Skeletal muscle satellite cell (primary cell): ENCODE measurements around the gene AQP6.

ENCODE experiments used
- H3K27me3 ChIP-seq: 2 replicates; pipeline ENCODE4 v1.7.0; 2013; ENCODE audit warnings: low read length; ENCODE audit not compliant: control insufficient read depth, insufficient read depth
- H3K36me3 ChIP-seq: 2 replicates; pipeline ENCODE4 v1.7.0; 2013; ENCODE audit warnings: mild to moderate bottlenecking, control low read depth, low read length; ENCODE audit not compliant: insufficient read depth
- H3K4me1 ChIP-seq: 2 replicates; pipeline ENCODE4 v1.7.0; 2013; ENCODE audit warnings: low read length; ENCODE audit not compliant: control insufficient read depth, insufficient read depth
- H3K4me2 ChIP-seq: 2 replicates; pipeline ENCODE4 v1.7.0; 2013; ENCODE audit warnings: mild to moderate bottlenecking, low read length
- H3K4me3 ChIP-seq: 2 replicates; pipeline ENCODE4 v1.7.0; 2013; ENCODE audit warnings: low read length
- H3K9ac ChIP-seq: 2 replicates; pipeline ENCODE4 v1.7.0; 2013; ENCODE audit warnings: mild to moderate bottlenecking, low read depth, low read length, moderate library complexity
- H3K9me3 ChIP-seq: replicated peaks from 2 replicates; pipeline ENCODE4 v1.7.0; 2013; ENCODE audit warnings: mild to moderate bottlenecking, control low read depth, low read length

Gene AQP6

GRCh38 chr12:49961111-49961922 lies 11.4 kb upstream of the AQP6 start, which contains the start of gene AQP5:
TSS of gene AQP5 (plus strand) at chr12:49961872. CDS start at chr12:49962018, 146 bp downstream.
- H3K4me2 ChIP-seq = peak within 1 kb of the TSS; percentile 69
- no peak within 1 kb of the TSS for H3K9ac ChIP-seq
- no peaks in the 10 kb centered on the region for H3K36me3 ChIP-seq
- no peaks in the 10 kb centered on the region for H3K9me3 ChIP-seq
- peak within 1 kb of the TSS; percentile 53 for H3K4me3 ChIP-seq
- peaks cover 25% of the 10 kb centered on the region for H3K4me1 ChIP-seq
- H3K27me3 ChIP-seq = peaks cover 48% of the 10 kb centered on the region

GRCh38 chr12:49961993-49962764 lies 10.6 kb upstream of the AQP6 start:
- H3K4me1 ChIP-seq = peaks cover 28% of the 10 kb centered on the region

GRCh38 chr12:49962861-49963765 lies 9.6 kb upstream of the AQP6 start:
- Histone ChIP-seq H3K9me3 (no peaks in the 10 kb centered on the region), H3K4me2 (no peak overlapping the region), H3K9ac (no peak overlapping the region), H3K4me1 (peaks cover 34% of the 10 kb centered on the region), H3K4me3 (no peak overlapping the region), H3K27me3 (peaks cover 41% of the 10 kb centered on the region), H3K36me3 (no peaks in the 10 kb centered on the region)

More at GRCh38 chr12:49961993-49962764, 10.6 kb upstream of the AQP6 start:
- H3K4me2 ChIP-seq = no peak overlapping the region
- no peaks in the 10 kb centered on the region for H3K36me3 ChIP-seq
- no peak overlapping the region for H3K4me3 ChIP-seq
- no peaks in the 10 kb centered on the region for H3K9me3 ChIP-seq
- H3K9ac ChIP-seq = no peak overlapping the region
- H3K27me3 ChIP-seq = peaks cover 45% of the 10 kb centered on the region

- Histone ChIP-seq H3K4me2 (no peak overlapping the region), H3K9ac (no peak overlapping the region), H3K9me3 (no peaks in the 10 kb centered on the region), H3K27me3 (peaks cover 52% of the 10 kb centered on the region), H3K4me3 (no peak overlapping the region), H3K4me1 (peaks cover 34% of the 10 kb centered on the region), H3K36me3 (no peaks in the 10 kb centered on the region)
Measured at GRCh38 chr12:49963976-49964815, 8.6 kb upstream of the AQP6 start.

- Histone ChIP-seq H3K27me3 (peaks cover 60% of the 10 kb centered on the region), H3K4me3 (no peak overlapping the region), H3K4me1 (peaks cover 27% of the 10 kb centered on the region), H3K36me3 (no peaks in the 10 kb centered on the region), H3K4me2 (no peak overlapping the region), H3K9me3 (no peaks in the 10 kb centered on the region), H3K9ac (no peak overlapping the region)
Measured at GRCh38 chr12:49964849-49965624, 7.7 kb upstream of the AQP6 start.

- H3K4me2 ChIP-seq = no peak overlapping the region
- peaks cover 56% of the 10 kb centered on the region for H3K27me3 ChIP-seq
- H3K9ac ChIP-seq = no peak overlapping the region
- peaks cover 24% of the 10 kb centered on the region for H3K4me1 ChIP-seq
- H3K9me3 ChIP-seq = no peaks in the 10 kb centered on the region
- H3K4me3 ChIP-seq = no peak overlapping the region
- no peaks in the 10 kb centered on the region for H3K36me3 ChIP-seq
Measured at GRCh38 chr12:49965836-49966235, 6.9 kb upstream of the AQP6 start.

GRCh38 chr12:49966511-49967041 lies 6.2 kb upstream of the AQP6 start:
- Histone ChIP-seq H3K4me1 (peaks cover 18% of the 10 kb centered on the region), H3K4me2 (no peak overlapping the region), H3K36me3 (no peaks in the 10 kb centered on the region), H3K4me3 (no peak overlapping the region), H3K9me3 (no peaks in the 10 kb centered on the region), H3K9ac (no peak overlapping the region), H3K27me3 (peaks cover 55% of the 10 kb centered on the region)

- Histone ChIP-seq H3K4me1 (peaks cover 18% of the 10 kb centered on the region), H3K9me3 (no peaks in the 10 kb centered on the region), H3K36me3 (no peaks in the 10 kb centered on the region), H3K27me3 (peaks cover 53% of the 10 kb centered on the region), H3K4me3 (peak overlapping the region; percentile 64), H3K9ac (no peak overlapping the region), H3K4me2 (peak overlapping the region; percentile 84)
Measured at GRCh38 chr12:49967042-49967776, 5.5 kb upstream of the AQP6 start.

GRCh38 chr12:49967777-49968250 lies 4.9 kb upstream of the AQP6 start:
- H3K9ac ChIP-seq = no peak overlapping the region
- H3K4me2 ChIP-seq = peak overlapping the region; percentile 84
- peak overlapping the region; percentile 64 for H3K4me3 ChIP-seq
- H3K27me3 ChIP-seq = peaks cover 53% of the 10 kb centered on the region
- peaks cover 14% of the 10 kb centered on the region for H3K4me1 ChIP-seq
- H3K36me3 ChIP-seq = no peaks in the 10 kb centered on the region
- H3K9me3 ChIP-seq = no peaks in the 10 kb centered on the region
